HG02852 (cell line): ENCODE data around the gene UTF1.

Source experiments
- ATAC-seq: cut with Tn5 transposase; IDR thresholded peaks from one replicate; pipeline ENCODE4 v1.9.1; 2021; ENCODE audit warnings: mild to moderate bottlenecking, moderate library complexity; ENCODE audit not compliant: unreplicated experiment

The UTF1 gene

GRCh38 chr10:133196221-133196915 lies 33.6 kb upstream of the UTF1 start:
- no peak for ATAC-seq

- no peak for ATAC-seq
Measured at GRCh38 chr10:133196936-133197758, 32.9 kb upstream of the UTF1 start.

GRCh38 chr10:133197786-133198185 lies 32.2 kb upstream of the UTF1 start:
- no peak for ATAC-seq

- ATAC-seq, result no peak
Measured at GRCh38 chr10:133198206-133198605, 31.8 kb upstream of the UTF1 start.

- no peak for ATAC-seq
Measured at GRCh38 chr10:133198621-133199487, 31.2 kb upstream of the UTF1 start.

- no peak for ATAC-seq
Measured at GRCh38 chr10:133199488-133199885, 30.5 kb upstream of the UTF1 start.

- no peak for ATAC-seq
Measured at GRCh38 chr10:133199992-133200611, 29.9 kb upstream of the UTF1 start.

- no peak for ATAC-seq
Measured at GRCh38 chr10:133200621-133201031, 29.4 kb upstream of the UTF1 start.

GRCh38 chr10:133201151-133201947 lies 28.7 kb upstream of the UTF1 start:
- no peak for ATAC-seq

GRCh38 chr10:133201948-133202725 lies 27.9 kb upstream of the UTF1 start:
- no peak for ATAC-seq

- ATAC-seq, result no peak
Measured at GRCh38 chr10:133202778-133203651, 27.0 kb upstream of the UTF1 start.

- ATAC-seq, result no peak
Measured at GRCh38 chr10:133203652-133204195, 26.3 kb upstream of the UTF1 start.

- no peak for ATAC-seq
Measured at GRCh38 chr10:133204226-133205015, 25.6 kb upstream of the UTF1 start.

- ATAC-seq, result no peak
Measured at GRCh38 chr10:133205146-133205545, 24.9 kb upstream of the UTF1 start.

GRCh38 chr10:133206356-133207040 lies 23.5 kb upstream of the UTF1 start:
- no peak for ATAC-seq

GRCh38 chr10:133207041-133207600 lies 22.9 kb upstream of the UTF1 start:
- ATAC-seq, result no peak
